ENCODE measurements around the gene DNAH2.

DNA sequence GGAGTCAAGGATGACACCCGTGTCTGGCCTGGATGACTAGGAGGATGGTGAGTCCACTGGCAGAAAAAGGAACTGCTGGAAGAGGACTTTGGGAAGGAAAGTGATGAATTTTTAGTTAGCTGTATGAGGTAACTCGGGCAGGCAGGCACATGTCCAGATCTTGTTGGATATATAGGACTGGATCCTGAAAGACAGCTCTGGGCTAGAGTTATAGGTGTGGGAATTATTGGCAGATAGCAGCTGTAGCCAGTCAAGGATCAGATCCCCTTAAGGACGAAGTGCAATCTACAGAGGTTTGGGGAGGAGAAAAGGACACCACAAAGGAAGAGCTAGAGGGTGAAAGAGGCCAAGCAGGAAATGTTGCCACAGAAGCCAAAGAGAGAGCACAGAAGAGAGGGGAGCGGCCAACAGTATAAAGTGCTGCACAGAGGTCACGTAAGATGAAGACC is 150.4 kb downstream of the DNAH2 start:
- TF ChIP-seq, protein P1, sequence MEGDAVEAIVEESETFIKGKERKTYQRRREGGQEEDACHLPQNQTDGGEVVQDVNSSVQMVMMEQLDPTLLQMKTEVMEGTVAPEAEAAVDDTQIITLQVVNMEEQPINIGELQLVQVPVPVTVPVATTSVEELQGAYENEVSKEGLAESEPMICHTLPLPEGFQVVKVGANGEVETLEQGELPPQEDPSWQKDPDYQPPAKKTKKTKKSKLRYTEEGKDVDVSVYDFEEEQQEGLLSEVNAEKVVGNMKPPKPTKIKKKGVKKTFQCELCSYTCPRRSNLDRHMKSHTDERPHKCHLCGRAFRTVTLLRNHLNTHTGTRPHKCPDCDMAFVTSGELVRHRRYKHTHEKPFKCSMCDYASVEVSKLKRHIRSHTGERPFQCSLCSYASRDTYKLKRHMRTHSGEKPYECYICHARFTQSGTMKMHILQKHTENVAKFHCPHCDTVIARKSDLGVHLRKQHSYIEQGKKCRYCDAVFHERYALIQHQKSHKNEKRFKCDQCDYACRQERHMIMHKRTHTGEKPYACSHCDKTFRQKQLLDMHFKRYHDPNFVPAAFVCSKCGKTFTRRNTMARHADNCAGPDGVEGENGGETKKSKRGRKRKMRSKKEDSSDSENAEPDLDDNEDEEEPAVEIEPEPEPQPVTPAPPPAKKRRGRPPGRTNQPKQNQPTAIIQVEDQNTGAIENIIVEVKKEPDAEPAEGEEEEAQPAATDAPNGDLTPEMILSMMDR (conservative IDR thresholded peaks at IDR 0.05; ENCODE audit: low read depth in 2 of 2) = no peak
- TF ChIP-seq, protein P2, sequence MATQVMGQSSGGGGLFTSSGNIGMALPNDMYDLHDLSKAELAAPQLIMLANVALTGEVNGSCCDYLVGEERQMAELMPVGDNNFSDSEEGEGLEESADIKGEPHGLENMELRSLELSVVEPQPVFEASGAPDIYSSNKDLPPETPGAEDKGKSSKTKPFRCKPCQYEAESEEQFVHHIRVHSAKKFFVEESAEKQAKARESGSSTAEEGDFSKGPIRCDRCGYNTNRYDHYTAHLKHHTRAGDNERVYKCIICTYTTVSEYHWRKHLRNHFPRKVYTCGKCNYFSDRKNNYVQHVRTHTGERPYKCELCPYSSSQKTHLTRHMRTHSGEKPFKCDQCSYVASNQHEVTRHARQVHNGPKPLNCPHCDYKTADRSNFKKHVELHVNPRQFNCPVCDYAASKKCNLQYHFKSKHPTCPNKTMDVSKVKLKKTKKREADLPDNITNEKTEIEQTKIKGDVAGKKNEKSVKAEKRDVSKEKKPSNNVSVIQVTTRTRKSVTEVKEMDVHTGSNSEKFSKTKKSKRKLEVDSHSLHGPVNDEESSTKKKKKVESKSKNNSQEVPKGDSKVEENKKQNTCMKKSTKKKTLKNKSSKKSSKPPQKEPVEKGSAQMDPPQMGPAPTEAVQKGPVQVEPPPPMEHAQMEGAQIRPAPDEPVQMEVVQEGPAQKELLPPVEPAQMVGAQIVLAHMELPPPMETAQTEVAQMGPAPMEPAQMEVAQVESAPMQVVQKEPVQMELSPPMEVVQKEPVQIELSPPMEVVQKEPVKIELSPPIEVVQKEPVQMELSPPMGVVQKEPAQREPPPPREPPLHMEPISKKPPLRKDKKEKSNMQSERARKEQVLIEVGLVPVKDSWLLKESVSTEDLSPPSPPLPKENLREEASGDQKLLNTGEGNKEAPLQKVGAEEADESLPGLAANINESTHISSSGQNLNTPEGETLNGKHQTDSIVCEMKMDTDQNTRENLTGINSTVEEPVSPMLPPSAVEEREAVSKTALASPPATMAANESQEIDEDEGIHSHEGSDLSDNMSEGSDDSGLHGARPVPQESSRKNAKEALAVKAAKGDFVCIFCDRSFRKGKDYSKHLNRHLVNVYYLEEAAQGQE (IDR thresholded peaks at IDR 0.05; ENCODE audit: unreplicated experiment) = no peak
- TF ChIP-seq EZH2 (IDR thresholded peaks at IDR 0.05; ENCODE audit: low read depth, unreplicated experiment) = no peak
- TF ChIP-seq, protein P3, sequence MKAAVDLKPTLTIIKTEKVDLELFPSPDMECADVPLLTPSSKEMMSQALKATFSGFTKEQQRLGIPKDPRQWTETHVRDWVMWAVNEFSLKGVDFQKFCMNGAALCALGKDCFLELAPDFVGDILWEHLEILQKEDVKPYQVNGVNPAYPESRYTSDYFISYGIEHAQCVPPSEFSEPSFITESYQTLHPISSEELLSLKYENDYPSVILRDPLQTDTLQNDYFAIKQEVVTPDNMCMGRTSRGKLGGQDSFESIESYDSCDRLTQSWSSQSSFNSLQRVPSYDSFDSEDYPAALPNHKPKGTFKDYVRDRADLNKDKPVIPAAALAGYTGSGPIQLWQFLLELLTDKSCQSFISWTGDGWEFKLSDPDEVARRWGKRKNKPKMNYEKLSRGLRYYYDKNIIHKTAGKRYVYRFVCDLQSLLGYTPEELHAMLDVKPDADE (IDR thresholded peaks at IDR 0.05) = no peak
- no peak for TF ChIP-seq STAT1 (IDR thresholded peaks at IDR 0.05; ENCODE audit: unreplicated experiment)
- no peak for TF ChIP-seq POLR2AphosphoS5 (IDR thresholded peaks at IDR 0.05; ENCODE audit: low read depth)
- TF ChIP-seq CREB1 (CRISPR knock-in tag; IDR thresholded peaks at IDR 0.05; ENCODE audit: low read depth) = no peak
- no peak for TF ChIP-seq JUNB (IDR thresholded peaks at IDR 0.05; ENCODE audit: unreplicated experiment)
- no peak for TF ChIP-seq ZNF114 (CRISPR knock-in tag; IDR thresholded peaks at IDR 0.05)

Measured in GM23338 (cell line).